Activated naive CD4-positive, alpha-beta T cell treated with anti-CD3 and anti-CD28 coated beads, Interleukin-2, amount 50 U/mL, for 16 hours (primary cell): Measurements from ENCODE around the gene ADAMTS4.
A peak's percentile ranks its signal among the peaks of the same experiment; 100 is the strongest.

Experiments used
- DNase-seq: peaks from one replicate; pipeline ENCODE4 v3.0.0-alpha.2; 2020

The ADAMTS4 gene

DNA sequence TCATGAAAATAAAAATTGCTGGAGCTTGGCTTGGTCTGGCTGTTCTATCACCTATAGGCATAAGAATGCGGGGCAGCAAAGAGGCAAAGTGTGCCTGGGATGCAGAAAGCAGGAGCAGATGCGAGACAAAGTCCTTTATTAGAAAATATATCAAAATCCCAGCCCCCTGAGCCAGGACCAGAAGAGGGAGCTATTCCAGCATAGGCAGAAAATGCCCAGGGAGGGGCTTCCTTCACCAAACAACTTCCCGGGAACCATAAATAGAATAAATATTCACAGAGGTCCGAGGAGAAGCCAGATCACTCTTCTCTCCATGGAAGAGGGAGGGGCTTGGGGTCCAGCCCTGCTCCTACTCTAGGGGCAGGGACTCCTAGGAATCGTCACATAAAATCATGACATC, 27.7 kb downstream of the ADAMTS4 start:
- no peak for DNase-seq

DNA sequence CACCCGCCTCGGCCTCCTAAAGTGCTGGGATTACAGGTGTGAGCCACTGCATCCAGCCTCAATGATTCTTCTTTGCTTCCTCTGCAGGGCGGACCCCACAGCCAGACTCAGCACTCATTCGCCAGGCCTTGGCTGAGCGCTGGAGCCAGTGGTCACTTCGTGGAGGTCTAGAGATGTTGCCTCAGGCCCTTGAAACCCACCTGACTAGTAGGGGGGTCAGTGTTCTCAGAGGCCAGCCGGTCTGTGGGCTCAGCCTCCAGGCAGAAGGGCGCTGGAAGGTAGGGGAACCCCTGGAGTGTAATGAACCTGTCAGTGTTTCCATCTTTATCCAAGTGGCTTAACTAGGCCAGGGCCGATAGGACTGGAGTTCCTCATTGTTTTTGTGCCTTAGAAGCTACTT, 29.9 kb downstream of the ADAMTS4 start:
- no peak for DNase-seq

DNA sequence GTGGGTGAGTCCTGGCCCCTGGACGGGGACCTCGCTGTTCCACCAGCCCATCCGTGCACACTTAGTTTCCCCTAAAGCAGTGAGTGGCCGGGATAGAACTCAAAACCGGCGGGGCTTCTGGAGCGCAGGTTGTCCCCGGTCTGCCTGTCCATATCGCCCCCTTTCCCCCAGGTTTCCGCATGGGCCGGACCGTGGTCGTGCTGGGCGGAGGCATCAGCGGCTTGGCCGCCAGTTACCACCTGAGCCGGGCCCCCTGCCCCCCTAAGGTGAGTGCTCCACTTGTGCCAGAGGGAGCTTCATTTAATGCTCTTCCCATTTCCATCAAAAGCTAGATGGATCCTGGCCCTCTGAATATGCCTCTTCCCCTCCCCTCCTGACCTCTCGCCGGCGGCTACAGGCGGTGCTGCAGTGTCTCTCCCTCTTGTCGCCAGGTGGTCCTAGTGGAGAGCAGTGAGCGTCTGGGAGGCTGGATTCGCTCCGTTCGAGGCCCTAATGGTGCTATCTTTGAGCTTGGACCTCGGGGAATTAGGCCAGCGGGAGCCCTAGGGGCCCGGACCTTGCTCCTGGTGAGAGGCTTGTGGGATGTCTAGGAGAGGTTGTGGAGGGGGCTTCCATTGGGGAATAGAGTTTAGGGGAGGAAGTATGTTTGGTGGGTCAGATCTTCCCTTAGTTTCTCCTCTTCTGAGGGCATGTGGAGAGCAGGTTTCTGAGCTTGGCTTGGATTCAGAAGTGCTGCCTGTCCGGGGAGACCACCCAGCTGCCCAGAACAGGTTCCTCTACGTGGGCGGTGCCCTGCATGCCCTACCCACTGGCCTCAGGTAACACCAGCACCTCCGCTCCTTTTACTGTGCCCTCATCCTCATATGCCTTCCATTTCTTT, 31.9 kb downstream of the ADAMTS4 start:
- DNase-seq: no peak

DNA sequence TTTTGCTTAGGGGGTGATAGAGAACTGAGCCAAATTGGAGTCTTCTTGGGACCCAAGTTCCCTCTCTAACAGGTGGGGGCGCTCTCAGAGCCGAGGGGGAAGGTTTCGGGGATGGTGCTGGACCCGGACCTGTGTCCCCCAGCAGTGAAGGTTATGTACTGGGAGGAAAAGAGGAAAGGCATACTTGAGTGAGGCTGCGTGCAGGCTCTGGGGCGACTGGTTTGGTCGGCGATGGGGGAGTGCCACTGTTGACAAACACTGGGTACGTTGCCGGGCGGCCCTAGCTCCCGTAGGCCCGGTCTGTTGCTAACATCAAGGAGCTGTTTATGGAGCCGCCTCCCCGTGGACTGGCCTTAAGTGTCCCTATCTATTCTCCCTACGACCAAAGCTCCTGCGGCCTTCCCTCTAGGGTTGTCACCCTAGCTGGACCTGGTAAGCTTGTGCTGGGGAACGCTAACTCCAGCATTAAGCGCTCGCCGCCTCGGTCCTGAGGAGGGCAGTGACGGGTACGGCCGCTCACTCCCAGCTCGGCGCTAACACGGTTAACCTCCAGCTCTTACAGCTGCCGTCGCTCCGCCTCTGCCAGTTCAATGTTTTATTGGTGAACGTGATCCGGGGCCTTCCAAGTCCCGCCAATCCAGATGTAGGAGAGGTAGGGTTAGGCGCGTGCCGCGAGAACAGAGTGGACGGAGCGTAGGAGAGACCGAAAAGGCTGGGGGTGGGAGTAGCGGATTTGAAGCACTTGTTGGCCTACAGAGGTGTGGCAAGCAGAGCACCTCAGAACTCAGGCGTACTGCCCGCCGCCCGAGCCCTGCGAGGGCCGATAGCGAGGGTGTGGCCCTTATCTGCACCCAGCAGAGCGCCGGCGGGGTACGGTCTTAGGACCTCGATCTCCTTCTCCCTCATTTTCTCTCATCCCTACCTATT, 32.8 kb downstream of the ADAMTS4 start, which contains the start of gene PPOX:
PPOX (plus strand) TSS at position 685 of the 927 bp plus-strand sequence. CDS start 422 bp downstream, outside the sequence.
- peak; percentile 88 for DNase-seq

DNA sequence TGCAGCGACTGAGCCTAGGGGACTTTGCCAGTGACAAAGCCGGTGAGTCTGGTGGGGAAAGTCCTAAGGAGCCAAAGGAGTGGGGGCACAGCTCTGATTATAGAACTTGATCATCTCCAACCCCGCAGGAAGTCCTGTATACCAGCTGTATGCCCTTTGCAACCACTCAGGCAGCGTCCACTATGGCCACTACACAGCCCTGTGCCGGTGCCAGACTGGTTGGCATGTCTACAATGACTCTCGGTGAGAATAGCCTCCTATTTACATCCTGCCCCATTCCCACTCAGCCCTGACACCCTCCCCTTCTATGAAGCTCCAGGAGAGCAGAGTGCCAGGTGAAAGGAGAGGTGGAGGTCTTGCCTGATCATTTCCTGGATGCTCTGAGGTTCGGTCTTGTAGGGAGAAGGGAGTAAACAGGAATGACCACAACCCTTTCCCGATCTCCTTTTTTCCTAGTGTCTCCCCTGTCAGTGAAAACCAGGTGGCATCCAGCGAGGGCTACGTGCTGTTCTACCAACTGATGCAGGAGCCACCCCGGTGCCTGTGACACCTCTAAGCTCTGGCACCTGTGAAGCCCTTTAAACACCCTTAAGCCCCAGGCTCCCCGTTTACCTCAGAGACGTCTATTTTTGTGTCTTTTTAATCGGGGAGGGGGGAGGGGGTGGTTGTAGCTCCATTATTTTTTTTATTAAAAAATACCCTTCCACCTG, 33.8 kb downstream of the ADAMTS4 start:
- DNase-seq: no peak

DNA sequence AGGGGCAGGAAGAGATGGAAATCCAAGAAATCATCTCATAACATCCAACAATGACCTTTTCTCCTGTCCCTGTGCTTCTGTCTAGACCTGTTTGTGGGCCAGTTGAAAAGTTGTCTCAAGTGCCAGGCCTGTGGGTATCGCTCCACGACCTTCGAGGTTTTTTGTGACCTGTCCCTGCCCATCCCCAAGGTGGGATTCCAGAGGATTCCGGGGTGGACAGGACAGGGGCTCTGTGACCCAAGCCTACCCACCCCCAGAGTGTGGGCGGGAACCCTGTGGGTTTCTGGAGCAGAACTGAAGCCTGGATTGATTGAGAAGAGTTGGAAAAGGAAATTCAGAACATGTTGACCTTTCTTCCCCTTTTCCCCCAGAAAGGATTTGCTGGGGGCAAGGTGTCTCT, 35.1 kb downstream of the ADAMTS4 start:
- DNase-seq: no peak

DNA sequence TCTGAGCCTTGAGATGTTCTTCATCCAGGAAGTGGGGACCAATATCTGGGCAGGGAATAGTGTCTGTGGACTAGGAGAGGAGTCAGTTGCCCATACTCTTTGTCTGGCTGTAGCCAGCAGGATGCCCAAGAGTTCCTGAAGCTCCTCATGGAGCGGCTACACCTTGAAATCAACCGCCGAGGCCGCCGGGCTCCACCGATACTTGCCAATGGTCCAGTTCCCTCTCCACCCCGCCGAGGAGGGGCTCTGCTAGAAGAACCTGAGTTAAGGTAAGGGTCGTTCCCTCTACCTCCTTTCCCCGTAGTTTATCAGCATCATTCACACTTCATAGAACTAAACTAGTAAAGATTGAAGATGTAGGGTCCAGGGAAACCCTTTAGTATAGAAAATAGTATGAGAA, 36.0 kb downstream of the ADAMTS4 start:
- DNase-seq: no peak

DNA sequence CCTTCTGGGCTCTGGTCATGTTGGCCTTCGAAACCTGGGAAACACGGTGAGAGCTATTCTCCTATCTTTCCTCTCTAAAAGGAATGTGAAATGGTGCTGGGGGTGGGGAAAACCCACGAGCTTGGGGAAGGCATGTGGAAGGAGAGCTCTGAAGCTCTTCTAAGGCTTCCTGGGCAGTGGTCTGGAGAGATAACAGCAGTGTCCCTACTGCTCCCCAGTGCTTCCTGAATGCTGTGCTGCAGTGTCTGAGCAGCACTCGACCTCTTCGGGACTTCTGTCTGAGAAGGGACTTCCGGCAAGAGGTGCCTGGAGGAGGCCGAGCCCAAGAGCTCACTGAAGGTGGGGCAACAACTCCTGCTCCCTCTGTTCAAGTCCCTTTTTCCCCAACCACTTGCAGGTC, 36.8 kb downstream of the ADAMTS4 start:
- no peak for DNase-seq

DNA sequence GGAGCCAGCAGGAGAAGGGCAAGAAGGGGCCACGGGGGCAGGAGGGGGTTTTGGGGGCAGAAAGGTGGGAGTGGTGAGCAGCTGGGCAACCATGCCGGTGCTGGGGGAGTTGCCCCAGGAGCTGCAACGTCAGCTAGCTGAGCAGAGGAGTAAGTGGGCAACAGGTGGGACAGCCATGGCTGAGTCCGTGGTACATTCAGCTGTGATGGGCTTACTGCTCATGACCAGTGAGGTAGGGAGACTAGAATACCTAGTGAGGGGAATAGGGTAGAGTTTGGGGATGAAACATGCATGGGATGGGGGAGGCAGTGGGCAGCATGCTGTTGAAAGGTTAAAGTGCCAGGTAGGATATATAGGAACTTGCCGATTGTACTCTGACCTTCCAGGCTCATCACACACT, 37.2 kb downstream of the ADAMTS4 start:
- no peak for DNase-seq

DNA sequence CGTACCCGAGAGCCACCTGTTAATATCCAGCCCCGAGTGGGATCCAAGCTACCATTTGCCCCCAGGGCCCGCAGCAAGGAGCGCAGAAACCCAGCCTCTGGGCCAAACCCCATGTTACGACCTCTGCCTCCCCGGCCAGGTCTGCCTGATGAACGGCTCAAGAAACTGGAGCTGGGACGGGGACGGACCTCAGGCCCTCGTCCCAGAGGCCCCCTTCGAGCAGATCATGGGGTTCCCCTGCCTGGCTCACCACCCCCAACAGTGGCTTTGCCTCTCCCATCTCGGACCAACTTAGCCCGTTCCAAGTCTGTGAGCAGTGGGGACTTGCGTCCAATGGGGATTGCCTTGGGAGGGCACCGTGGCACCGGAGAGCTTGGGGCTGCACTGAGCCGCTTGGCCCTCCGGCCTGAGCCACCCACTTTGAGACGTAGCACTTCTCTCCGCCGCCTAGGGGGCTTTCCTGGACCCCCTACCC, 38.1 kb downstream of the ADAMTS4 start:
- DNase-seq: no peak

DNA sequence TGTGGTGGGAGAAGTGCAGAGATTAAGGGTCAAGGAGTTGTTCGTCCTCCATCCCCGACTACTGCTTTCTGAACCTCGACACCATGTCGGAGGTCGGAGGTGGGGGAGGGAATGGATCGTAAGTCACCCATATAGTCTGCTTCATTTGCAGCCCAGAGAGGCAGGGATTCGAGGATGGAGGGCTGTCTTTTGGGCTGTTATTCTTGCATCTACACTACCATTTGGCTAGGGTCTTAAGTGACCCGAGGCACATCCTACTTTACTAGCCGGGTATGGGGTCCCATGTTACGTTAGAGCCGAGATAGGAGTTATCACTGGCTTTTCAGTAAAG, 39.0 kb downstream of the ADAMTS4 start:
- DNase-seq: no peak

DNA sequence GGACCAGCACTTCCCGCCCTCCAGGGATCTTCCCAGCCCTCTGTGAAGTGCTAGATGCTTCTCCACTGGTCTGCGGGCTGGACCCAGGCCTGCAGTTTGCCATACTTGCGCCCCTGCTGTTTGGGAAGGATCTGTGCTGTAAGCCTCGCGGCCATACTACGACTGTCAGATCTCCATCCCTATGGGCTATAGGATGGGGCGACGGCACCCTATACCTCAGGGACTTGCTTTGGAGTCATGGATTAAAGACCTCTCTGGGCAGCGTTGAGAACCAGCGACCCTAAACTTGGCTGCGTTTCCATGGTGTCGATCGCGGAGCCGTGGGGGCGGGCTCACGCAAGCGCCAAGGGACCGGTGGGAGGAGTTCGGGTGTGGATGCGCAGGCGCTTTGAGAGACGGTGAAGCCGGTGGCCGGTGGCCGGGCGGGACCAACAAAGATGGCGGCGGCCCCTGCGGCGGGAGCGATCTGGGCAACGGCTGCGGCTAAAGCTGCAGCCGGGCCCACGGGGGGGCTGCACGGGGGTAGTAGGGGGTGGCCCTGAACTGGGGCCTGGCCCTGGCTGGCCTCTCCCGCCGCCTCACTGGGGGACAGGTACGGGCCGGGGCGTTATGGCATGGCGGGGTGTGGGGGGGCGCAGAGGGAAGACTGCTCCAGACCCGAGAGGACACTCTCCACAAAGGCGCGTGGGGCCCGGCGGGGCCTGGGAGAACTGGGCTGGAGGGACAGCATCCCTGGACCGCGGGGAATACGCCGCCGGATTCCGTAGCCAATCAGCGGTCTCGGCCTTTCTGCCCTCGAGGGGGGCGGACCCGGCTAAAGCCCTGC, 39.6 kb downstream of the ADAMTS4 start, which contains the start of gene USP21:
USP21 (plus strand) TSS at position 414 of the 826 bp plus-strand sequence. CDS start 1,141 bp downstream, outside the sequence.
- peak; percentile 91 for DNase-seq

DNA sequence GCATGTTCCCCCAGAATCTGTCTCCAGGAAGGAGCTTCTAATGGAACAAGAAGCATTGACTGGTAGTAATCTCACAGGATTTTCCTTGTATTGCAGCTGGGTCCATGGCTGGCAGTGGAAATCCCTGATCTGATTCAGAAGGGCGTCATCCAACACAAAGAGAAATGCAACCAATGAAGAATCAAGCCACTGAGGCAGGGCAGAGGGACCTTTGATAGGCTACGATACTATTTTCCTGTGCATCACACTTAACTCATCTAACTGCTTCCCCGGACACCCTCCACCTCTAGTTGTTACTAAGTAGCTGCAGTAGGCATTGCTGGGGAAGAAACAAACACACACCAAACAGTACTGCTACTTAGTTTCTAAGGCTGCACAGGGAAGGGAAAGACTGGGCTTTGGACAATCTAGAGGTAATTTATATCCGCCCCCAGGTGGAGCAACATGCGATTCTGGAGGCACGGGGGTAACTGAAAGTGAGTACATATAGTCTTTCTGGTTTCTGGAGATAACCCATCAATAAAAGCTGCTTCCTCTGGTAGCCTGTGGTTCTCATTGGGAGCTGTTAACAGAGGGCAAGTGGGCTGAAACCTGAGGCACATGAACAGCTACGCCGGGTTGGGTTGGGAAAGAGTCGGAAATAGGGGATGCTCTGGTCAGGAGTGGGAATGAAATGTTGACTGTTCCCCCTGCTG, 40.4 kb downstream of the ADAMTS4 start:
- DNase-seq: no peak

DNA sequence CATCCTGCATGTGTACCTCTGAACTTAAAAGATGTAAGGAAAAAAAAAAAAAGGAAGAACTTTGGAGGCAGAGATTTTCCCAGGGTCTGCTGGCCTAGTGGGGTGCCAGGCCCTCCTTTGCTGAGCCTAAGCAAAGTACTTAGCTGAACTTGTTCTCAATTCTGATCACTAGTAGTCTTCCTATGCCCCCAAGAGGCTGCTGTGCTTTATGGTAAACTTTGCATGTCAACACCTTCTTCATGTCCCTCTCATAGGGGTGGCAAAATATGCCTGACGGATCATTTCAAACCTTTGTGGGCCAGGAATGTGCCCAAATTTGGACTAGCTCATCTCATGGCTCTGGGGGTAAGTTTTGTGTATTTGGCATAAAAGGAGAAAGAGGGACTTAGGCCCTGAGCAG, 41.0 kb downstream of the ADAMTS4 start:
- DNase-seq: no peak

DNA sequence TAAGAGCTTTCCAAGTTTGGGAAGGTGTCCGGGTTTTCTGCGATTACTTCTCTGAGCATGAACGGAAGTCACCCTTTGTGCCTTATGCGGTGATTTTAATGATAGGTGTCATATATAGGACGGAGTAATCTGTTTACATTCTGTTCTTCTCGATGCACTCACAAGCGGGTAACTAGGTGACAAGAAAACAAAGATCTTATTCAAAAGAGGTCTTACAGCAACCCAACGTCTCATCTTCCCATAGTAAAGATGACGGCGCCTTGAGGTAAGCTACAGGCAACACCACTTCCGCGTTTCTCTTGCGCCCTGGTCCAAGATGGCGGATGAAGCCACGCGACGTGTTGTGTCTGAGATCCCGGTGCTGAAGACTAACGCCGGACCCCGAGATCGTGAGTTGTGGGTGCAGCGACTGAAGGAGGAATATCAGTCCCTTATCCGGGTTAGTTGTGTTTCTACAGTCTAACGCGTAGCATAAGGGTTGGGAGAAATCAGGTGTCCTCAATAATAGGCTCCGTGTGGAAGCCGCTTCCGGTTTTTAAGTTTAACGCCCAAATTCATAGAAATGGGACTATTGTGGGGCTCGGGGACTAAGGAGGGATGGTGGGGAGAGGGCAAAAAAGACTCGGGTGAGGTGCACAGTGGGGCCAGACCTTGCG, 45.0 kb downstream of the ADAMTS4 start, which contains the start of gene UFC1:
UFC1 (plus strand) TSS at position 297 of the 656 bp plus-strand sequence; CDS start at position 317, 20 bp downstream.
- DNase-seq: peak; percentile 79

DNA sequence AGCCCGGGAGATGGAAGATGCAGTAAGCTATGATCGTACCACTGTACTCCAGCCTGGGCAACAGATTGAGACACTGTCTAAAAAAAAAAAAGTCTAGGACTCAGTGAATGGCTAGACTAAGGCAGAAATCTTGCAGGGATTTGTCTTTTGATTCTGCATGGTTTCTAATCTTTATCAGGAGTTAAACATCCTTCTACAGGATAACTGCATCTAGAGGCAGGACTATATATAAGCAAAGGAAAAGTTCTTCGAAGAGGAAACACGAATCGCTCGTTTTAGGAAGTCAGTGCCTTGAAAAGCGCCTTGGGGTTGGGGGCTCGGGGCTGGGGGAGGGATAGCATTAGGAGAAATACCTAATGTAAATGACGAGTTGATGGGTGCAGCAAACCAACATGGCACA, 45.7 kb downstream of the ADAMTS4 start:
- DNase-seq: no peak

DNA sequence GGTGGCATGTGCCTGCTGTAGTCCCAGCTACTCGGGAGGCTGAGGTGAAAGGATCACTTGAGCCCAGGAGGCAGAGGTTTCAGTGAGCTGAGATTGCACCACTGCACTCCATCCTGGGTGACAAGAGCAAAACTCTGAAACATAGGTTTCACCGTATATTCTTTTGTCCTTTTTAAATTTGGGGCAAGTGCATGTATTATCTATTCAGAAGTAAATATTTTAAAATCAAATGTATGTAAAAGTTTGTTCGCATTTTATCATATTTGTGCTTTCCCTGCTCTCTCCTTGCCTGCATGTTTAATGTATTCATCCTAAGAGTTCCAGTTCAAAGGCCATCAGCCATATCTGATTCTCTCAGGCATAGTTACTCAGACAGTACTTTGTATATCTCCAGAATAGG, 53.0 kb downstream of the ADAMTS4 start:
- no peak for DNase-seq

DNA sequence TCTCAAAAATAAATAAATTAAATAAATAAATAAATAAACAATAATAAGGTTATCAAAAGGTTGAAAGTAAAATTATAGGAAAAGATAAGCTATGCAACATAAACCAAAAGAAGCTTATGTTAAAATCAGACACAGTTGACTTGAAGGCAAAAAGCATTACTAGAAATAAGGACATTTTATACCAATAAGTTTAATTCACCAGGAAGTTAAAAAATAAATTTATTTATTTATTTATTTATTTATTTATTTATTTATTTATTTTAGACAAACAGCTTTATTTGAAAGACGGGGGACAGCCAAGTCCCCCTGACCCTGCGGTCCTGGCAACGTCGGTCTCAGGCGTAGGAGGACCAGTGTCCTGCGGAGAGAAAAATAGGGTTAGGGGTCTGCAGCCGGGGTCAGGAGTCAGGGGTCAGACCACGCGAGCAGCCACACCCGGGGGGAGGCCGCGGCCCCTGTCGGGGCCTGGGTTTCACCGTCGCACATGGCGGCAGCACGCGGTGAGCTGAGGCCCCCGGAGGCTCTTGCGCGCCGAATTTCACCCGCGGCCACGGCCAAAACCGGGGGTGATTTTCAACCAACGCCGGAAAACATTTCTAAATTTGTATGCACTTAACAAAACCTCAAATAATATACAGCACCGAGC, 58.0 kb downstream of the ADAMTS4 start:
- DNase-seq: no peak

DNA sequence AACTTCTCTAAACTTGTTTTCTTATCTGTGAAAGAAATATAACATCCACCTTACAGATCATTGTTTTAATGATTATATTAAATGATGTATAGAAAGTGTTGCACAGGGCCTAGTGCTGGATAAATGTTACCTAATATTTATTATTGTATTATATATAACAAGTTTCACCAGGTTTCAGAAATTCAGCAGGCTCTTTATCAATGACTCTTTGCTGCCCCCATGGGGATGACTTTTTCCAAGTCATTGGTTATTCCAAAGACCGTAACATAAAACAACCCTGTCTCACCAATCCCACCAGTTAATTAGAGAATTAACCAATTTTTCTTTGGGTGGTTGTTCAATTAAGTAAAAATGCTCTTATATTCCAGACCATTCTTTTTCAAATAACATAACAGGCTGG, 59.1 kb downstream of the ADAMTS4 start:
- peak; percentile 47 for DNase-seq

DNA sequence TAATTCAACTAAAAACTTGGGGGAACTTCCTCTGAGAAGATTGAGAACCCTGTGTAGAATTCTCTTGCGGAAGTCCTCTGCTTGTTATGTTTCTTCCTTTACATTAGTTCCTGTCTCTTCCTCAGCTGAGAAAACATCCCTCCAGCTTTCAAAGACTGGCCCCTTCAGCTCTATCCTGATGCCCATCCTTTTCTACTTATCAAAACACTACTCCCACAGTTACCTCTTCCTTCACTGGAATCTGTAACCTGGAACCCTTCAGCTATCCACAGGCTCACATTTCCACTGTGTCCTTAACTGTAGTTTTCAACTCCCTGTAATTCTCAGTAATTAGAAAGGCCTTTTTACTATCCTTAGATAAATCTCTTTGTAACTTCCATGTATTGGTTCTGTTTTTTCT, 60.4 kb downstream of the ADAMTS4 start:
- DNase-seq: no peak
